HG03175 (cell line): ENCODE results near the gene MDN1.
"Not testable (repeated sequence)": the region's sequence is repeated elsewhere in the genome, so short reads cannot be mapped to it uniquely, and the experiment has no call there.

ENCODE experiments used
- ATAC-seq: cut with Tn5 transposase; IDR thresholded peaks from one replicate; pipeline ENCODE4 v1.9.1; 2021; ENCODE audit warnings: mild to moderate bottlenecking, moderate library complexity; ENCODE audit not compliant: unreplicated experiment

Gene MDN1

DNA sequence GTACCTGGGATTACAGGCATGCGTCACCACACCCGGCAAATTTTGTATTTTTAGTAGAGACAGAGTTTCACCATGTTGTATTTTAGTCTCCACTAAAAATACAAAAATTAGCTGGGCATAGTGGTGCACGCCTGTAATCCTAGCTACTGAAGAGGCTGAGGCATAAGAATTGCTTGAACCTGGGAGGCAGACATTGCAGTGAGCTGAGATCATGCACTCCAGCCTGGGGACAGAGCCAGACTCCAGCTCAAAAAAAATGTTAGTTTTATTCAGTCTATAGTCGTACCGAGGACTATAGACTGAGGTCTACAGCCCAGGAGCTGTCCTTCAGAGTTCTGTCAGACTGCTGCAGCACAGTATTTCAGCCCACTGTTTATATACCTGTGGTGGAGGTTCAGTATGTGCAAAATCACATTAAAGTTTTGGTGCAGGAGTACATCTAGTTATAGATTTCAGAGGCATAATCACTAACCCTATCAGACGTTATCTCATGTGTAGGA, 6.5 kb upstream of the MDN1 start:
- no peak for ATAC-seq

DNA sequence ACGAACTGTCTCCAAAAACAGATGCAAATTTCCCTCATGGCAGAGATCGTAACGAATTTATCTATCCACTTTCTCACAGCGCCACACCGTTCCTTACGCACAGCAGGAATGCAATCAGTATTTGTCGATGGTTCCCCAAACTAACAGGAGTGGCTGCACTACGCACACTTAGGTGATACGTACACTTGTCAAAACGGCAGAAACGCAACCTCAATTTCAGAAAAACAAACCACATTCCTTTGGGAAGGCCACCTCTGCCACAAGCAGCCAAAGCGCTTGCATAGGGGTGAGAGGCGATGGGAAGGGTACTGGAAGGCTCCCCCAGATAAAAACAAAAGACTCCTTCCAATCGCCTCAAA, 638 bp downstream of the MDN1 start:
- ATAC-seq: peak; percentile 27

DNA sequence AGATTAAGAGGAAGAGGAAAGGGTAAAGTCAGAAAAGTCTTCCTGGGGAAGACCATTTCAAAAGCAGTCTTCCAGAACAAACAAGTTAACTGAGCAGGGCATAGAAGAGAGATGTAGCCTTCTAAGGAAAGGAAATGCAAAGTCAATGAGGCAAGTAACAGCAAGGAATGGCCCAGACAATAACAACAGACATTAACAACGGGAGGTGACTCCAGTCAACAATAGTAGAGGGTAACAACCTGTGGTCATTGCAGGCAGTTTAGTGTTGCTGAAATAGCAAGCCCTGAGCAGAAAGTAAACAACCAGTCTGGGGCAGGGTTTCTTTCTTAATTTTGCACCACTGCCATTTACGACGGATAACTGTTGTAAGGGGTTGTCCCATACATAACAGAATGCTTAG, 2.1 kb downstream of the MDN1 start:
- no peak for ATAC-seq

DNA sequence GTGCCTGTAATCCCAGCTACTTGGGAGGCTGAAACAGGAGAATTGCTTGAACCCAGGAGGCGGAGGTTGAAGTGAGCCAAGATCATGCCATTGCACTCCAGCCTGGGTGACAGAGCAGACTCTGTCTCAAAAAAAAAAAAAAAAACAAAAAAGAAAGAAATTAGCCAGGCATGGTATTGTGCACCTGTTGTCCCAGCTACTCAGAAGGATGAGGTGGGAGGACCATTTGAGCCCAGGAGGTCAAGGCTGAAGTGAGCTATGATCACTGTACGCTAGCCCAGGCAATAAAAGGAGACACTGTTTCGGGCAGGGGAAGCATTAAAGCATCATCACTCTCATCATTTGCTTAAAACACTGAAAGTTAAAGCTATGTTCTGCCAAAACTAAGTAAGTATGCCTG, 6.2 kb downstream of the MDN1 start:
- ATAC-seq: not testable (repeated sequence)

DNA sequence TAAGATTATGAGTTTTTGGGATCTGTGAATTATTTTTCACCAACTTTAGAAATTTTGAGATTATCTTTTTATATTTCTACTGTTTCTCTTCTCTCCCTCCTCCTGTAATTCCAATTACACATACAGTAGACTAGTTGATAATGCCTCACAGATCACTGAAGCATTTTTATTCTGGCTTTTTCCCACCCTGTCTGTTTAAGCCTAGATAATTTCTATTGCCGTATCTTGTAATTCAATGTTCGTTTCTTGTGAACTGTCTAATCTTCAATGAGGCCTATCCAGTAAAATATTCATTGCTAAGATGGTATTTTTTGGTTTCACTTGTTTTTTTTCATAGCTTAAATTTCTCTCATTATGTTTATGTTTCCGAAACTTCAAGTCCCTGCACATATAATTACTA, 12.0 kb downstream of the MDN1 start:
- ATAC-seq: no peak

DNA sequence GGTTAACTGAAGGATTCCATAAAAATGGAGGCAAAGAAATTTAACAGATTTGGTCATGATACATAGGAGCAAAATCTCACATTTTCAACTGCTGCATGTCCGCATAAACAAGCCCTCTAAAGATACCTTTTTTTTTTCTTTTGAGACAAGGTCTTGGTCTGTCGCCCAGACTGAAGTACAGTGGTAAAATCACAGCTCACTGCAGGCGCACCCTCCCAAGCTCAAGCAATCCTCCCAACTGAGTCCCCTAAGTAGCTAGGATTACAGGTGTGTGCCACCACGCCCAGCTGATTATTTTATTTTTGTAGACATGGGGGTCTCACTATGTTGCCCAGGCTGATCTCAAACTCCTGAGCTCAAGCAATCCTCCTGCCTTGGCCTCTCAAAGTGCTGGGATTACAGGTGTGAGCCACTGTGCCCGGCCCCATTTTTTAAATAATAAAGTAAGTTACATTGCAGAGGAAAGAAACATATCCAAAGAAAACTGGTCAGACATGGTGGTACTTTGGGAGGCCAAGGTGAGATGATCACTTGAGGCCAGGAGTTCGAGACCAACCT, 13.7 kb downstream of the MDN1 start:
- no peak for ATAC-seq

DNA sequence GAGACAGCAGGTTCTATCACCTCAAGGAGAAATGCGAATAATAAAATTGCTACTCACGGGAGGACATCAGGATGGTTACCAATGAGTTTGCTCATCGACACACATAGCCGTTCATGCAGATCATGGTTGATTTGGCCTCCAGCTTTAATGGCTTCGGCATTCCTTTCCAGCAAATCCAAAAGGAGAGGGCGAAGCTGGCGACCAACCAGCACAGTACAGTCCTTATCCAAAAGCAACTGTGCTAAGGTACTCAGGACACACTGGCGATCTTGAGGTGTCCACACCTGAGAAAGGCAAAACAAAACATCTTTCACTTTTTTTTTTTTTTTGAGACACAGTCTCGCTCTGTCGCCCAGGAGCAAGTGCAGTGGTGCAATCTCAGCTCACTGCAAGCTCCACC, 16.3 kb downstream of the MDN1 start:
- no peak for ATAC-seq

DNA sequence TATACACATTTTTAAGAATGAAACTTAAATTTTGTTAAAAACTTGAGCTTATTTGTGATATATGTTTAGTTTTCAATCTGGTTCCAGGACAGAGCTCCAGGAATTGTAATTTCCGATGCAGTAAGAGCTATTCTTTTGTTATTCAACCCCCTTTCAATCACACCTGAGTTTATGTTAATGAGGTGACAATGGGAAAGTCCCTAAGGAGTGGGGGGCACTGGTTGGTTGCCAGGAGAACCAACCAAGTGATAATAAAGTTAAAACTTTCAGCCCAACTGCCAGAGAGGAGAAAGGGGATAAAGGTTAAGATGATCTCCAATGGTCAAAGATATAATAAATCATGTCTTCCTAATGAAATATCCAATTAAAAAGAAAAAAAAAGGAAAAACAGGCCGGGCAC, 19.8 kb downstream of the MDN1 start:
- no peak for ATAC-seq

DNA sequence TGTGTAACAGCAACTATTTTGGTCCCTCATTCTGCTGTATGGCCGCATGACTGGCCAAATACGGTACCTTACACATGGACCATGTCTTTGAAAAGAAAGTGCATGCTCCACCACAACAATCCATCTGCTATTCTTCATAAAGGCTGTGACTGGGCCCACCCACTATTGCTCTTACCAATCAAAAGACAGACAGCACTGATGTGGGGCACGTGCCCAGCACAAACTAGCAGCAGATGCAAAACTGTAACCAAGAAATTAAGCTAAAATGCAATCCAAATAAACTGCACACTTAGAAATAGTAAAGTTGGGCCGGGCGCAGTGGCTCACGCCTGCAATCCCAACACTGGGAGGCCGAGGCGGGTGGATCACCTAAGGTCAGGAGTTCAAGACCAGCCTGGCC, 20.5 kb downstream of the MDN1 start:
- ATAC-seq: no peak

DNA sequence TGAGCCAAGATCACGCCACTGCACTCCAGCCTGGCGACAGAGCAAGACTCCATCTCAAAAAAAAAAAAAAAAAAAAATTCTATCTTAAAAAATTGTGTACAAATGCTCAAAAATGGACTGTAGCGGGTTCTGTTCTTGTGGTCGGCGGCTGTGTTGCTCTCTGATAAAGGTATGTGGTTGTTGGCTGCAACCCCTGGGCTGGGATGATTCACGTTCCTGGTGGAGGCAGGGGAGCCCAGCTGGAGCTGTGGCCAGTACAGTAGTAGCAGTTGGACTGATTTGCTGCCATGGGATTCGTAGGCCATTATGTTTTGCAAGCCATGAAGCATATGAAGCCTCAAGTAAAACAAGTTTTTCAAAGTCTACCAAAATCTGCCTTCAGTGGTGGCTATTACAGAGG, 22.3 kb downstream of the MDN1 start:
- no peak for ATAC-seq

DNA sequence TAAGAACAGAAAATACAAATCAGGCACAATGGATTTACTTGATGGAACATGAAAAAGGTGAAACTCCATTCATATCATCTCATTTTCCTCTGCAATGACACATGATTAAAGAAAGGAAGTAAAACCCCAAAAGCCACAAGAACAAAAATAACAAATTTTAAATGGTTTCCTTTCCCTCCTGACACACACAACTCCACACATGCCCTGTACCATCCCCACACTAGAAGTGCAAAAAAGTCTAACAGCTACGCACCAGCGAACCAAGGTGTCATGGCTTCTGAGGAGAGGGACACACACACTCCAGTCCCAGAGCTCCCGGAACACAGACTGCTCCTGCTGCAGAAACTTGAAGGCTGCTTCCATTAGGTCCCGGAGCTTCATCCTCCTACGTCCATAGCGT, 25.3 kb downstream of the MDN1 start:
- no peak for ATAC-seq

DNA sequence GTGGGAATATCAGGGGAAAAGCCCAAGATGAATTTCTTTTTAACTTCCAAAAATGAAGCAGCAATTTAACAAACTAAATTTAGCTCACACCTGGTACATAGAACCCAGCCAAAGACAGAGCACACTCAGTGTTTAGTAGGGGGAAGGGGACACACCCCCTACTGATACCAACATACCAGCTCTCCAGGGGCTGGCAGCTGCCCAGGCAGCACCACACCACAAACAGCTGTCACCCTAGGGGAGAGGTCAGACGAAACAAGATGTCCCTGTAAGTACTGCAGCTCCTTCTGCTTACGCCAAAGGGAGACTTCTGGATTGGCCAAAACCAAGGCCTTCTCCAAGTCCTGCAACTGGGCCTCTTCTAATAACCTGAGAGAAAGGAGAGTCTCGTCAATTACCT, 26.0 kb downstream of the MDN1 start:
- no peak for ATAC-seq

DNA sequence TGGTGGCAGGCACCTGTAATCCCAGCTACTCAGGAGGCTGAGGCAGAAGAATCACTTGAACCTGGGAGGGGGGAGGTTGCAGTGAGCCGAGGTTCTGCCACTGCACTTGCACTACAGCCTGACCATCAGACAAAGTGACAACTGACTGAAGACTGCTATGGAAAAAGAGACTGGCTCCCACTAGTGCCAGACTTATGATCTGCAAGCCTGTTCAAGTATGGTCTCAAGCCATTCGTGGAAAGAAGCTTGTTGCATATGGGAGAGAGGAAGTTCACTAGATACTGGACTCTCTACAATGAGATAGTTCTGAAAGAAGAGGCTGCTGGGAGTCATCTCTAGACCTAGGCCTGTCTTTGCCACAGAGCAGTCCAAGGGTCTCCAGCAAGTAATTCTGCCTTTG, 26.7 kb downstream of the MDN1 start:
- ATAC-seq: peak; percentile 70

DNA sequence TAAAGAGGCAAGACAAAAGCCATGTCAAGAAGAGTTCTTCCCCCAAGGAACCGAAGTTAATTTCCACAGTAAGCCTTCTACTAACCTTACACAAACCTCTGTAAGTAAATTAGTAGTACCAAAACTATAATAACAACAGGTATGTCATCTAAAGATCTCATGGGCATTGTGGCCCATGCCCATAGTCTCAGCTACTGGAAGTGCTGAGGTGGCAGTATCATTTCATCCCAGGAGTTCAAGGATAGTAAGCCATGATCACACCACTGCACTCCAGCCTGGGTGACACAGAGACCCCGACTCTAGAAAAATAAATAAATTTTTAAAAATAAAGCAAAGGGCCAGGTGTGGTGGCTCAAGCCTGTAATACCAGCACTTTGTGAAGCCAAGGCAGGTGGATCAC, 29.2 kb downstream of the MDN1 start:
- no peak for ATAC-seq

DNA sequence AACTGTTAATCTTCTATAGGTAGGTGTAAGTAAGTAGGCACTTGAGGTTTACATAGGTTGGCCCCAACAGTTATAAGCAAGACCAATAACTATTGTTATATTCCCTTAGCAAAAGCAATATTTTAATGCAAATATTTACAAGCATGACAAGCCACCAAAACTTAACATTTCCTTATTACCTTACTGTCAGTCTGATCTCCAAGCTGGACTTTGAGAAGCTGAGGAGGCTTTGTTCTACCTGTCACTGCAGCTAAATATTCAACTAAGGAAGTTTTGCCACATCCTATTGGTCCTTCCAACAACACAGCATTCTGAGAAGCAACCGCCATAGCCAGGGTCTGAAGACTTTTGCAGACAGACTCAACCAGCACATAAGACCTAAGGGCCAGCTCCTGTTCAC, 29.6 kb downstream of the MDN1 start:
- no peak for ATAC-seq

DNA sequence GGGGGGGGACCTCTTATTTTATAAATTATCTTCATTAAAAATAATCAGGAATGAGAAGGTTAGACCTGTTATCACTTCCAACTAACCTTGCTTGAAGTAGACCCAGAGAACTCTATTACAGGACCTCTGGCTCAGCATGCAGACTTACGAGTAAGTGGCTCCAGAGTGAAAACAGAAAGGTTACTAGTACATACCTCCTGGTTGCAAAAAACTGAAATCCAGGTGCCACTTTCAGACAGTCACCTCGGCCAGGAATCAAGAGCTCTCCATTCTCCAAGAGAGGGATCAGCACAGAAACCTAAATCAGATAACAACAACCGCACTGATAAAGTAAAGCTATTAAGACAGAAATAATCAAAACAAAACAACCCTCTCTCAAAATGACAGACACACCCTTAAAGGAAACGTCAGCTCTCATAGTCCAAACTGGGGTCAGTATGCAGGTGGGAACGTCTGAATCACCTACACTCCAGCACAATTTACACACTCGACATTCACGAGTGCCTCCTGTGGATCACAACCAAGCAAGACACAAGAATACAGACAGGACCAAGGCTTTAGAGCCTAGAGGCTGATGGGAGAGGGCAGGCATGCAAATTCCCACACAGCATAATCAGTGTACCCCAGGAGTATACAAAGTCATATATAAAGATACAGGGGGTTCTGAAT, 31.8 kb downstream of the MDN1 start:
- no peak for ATAC-seq

DNA sequence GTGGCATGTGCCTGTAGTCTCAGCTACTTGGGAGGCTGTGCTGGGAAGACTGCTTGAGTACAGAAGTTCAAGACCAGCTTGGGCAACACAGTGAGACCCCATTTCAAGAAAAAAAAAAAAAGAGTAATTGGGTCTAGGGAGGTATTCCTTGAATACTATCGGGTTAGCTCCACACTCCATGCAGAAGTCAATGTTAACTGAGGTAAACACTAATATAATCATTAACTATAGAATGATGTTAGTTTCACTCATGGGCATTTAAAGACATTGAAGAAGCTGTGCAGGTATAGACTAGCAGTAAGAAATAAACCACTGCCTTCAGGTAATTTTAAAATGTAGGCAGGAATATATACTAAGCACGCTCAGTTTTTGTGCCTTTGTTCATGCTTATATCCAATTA, 32.6 kb downstream of the MDN1 start:
- no peak for ATAC-seq

DNA sequence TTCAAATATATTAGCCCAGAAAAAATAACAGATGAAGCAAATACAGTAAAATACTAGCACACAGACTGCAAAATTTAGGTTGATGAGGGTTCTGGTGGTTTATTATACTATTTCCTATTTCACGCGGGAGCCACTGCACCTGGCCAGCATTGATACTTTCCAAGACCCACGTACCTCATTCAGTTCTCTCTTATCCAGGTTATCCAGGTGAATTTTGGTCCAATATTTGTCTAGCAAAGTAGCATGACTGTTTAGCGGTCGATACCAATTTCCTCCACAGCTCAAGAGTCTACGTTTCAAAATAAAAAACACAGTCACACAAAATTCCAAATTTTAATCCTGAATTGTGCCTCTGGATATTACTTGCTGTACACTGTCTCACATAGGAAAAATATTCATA, 34.8 kb downstream of the MDN1 start:
- no peak for ATAC-seq

DNA sequence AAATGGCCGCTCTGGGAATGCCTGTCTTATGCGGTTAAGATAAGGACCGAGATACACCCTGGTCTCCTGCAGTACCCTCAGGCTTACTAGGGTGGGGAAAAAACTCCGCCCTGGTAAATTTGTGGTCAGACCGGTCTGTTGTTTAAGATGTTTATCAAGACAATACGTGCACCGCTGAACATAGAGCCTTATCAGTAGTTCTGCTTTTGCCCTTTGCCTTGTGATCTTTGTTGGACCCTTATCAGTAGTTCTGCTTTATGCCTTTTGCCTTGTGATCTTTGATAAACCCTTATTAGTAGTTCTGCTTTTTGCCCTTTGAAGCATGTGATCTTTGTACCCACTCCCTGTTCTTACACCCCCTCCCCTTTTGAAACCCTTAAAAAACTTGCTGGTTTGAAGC, 36.3 kb downstream of the MDN1 start:
- not testable (repeated sequence) for ATAC-seq

DNA sequence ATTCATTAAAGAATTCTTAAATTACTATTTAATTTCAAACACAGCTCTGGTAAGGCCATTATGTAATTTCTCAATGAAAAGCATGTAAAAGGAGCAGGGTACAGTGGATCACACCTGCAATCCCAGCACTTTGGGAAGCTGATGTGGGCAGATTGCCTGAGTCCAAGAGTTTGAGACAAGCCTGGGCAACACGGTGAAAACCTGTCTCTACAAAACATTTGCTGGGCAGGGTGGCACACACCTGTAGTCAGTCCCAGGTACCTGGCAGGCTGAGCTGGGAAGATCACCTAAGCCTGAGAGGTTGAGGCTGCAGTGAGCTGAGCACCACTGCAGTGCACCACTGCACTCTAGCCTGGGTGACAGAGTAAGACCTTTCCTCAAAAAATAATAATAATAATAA, 37.4 kb downstream of the MDN1 start:
- ATAC-seq: no peak

DNA sequence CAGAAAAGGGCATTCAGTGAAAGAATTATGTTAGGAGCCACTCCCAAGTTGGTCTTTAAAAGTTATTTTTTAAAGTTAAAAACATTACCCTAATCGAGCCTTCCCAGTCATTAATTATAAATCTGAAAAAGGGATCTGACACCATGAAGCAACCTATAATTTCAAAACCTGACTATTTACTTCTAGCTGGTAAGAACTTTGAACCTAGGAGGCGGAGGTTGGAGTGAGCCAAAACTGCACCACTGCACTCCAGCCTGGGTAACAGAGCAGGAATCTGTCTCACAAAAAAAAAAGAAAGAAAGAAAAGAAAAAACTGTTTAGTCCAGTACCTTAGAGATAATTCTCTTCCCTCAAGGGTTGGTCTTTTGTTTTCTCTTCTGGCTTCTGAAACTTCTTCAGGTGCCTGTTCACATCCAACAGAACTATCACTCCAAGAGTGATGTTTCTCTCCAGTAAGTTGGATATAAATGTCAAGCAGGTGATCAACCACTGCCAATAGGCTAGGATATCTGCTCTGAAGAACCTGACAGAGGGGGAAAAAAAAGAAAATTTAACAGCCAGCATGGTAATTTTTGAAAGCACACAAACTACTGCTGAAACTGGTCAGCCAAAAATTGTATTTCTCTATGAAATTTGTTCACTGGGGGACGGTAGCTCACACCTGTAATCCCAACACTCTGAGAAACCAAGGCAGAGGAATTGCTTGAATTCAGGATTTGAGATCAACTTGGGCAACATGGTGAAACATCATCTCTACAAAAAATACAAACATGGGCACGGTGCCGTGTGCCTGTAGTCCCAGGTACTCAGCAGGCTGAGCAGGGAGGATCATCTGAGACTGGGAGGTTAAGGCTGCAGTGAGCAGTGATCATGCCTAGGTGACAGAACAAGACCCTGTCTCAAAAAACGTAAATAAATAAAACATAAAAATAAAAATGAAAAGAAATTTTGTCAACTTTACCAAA, 38.2 kb downstream of the MDN1 start:
- no peak for ATAC-seq

DNA sequence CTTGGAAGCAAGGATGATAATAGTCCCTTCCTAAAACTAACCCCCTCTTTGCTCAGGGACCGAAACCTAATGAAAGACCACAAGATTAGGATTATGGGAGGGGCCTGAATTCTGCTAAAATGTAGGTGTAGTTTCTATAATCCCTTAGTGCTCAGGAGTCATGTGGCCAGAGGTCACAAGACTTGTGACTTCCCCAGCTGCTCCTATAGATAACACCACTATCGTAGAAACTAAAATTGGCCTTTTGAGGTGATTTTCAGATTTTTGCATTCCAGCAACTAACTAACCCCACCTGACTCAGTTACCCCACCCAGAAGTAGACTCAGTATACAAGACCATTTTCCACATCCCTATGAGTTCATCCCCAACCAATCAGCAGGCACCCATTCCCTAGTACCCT, 42.1 kb downstream of the MDN1 start:
- ATAC-seq: no peak
